Left renal cortex interstitium (tissue), 4 donors: ENCODE measurements around the gene PIBF1. TPM values are rescaled to one million over a fixed set of nuclear protein-coding genes. Genes with fewer than 3 reads are reported as not detected.
"Not testable (repeated sequence)": the region's sequence is repeated elsewhere in the genome, so short reads cannot be mapped to it uniquely, and the experiment has no call there.

Experiments used
- DNase-seq, 4 donors: peaks; one replicate each; pipeline ENCODE4 v3.0.0-alpha.2; 2013; ENCODE audit warnings: low read depth in 4 of 4, low spot score in 2 of 4, missing footprints in 1 of 4
- polyA plus RNA-seq, 4 donors: library from polyadenylated mRNA; unstranded; fragments of 120-200 nt; gene quantifications; one replicate each; pipeline ENCODE4 v1.2.1, GENCODE V29; 2013; ENCODE audit not compliant: insufficient read length in 4 of 4

The PIBF1 gene
- polyA plus RNA-seq, 4 donors = 36.4 to 46.4 (median 38.6) TPM

GRCh38 chr13:73000027-73000674 is 218.2 kb downstream of the PIBF1 start:
- no peak for DNase-seq

GRCh38 chr13:73001971-73002370 is 220.0 kb downstream of the PIBF1 start:
- no peak for DNase-seq

GRCh38 chr13:73011751-73012150 is 229.8 kb downstream of the PIBF1 start:
- DNase-seq = no peak

- no peak for DNase-seq
Measured at GRCh38 chr13:73015805-73016204, 233.9 kb downstream of the PIBF1 start.

- DNase-seq = no peak
Measured at GRCh38 chr13:73018336-73018735, 236.4 kb downstream of the PIBF1 start.

GRCh38 chr13:73025217-73026012 is 243.5 kb downstream of the PIBF1 start:
- DNase-seq = no peak

- DNase-seq = no peak
Measured at GRCh38 chr13:73034901-73035300, 253.0 kb downstream of the PIBF1 start.

- no peak for DNase-seq
Measured at GRCh38 chr13:73035660-73036059, 253.7 kb downstream of the PIBF1 start.

GRCh38 chr13:73036566-73036965 is 254.6 kb downstream of the PIBF1 start:
- no peak for DNase-seq

- no peak for DNase-seq
Measured at GRCh38 chr13:73038064-73038463, 256.1 kb downstream of the PIBF1 start.

GRCh38 chr13:73039201-73040108 is 257.5 kb downstream of the PIBF1 start:
- DNase-seq = no peak

GRCh38 chr13:73040484-73040883 is 258.6 kb downstream of the PIBF1 start:
- no peak for DNase-seq

GRCh38 chr13:73040968-73041596 is 259.1 kb downstream of the PIBF1 start:
- no peak for DNase-seq

GRCh38 chr13:73045031-73045430 is 263.1 kb downstream of the PIBF1 start:
- no peak for DNase-seq

GRCh38 chr13:73048615-73049014 is 266.7 kb downstream of the PIBF1 start:
- DNase-seq = not testable (repeated sequence)

GRCh38 chr13:73054712-73055111 is 272.8 kb downstream of the PIBF1 start:
- DNase-seq = no peak

- DNase-seq = no peak
Measured at GRCh38 chr13:73055813-73056564, 274.1 kb downstream of the PIBF1 start.

GRCh38 chr13:73056565-73056962 is 274.6 kb downstream of the PIBF1 start:
- DNase-seq = no peak

- DNase-seq = no peak
Measured at GRCh38 chr13:73057284-73058063, 275.5 kb downstream of the PIBF1 start.
